Muscle of back (tissue), 11 donors: Measurements from ENCODE around the gene ARL13A. TPM values are rescaled to one million over a fixed set of nuclear protein-coding genes. Genes with fewer than 3 reads are reported as not detected.
"Not testable (repeated sequence)": the region's sequence is repeated elsewhere in the genome, so short reads cannot be mapped to it uniquely, and the experiment has no call there.

Experiments used
- DNase-seq, 3 donors: peaks; one replicate each; pipeline versions ENCODE4 v3.0.0 to v3.0.0-alpha.2; 2013
- polyA plus RNA-seq, 10 donors: library from polyadenylated mRNA; unstranded; fragments of 120-200 nt; gene quantifications; one replicate each; pipeline ENCODE4 v1.2.1, GENCODE V29; 2013; ENCODE audit not compliant: insufficient read length in 10 of 10

Gene ARL13A
- polyA plus RNA-seq, 10 donors = 0.17 to 0.35 (median 0.29) TPM; not detected in 7

DNA sequence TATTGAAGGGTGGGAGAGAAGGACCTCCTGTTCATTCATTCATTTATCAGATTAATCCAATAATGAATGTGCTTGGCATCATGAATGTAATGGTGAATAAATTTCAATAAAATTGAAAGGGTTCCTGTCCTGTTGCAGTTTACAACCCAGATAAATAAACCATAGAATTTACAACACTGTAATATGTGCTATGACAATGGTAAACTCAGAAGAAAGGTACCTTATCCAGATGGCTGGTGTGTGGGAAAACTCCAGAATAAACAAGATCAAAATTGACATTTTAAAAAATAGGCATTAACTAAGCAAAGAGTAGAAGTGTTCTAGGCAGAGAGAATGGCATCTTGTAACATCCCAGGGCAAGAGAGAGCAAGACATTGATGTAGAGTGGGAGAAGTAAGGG lies 15.3 kb downstream of the ARL13A start:
- no peak for DNase-seq

DNA sequence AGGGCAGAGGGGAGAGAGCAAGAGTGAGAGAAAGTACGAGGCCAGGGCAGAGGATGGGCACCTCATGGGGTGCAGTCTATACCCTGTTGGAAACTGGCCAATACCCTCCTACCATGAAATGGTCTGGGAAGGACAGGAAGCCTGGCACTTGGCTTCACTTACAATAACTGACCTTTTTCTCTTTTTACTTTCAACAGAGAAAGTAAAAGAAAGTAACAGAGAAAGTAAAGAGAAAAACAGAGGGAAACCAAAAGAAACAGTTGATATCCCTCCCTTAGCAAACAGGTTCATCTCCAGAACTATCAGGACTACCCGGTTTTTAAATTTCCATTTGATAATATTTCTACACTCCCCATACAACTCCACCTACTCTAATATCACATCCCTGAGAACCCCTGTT lies 20.6 kb downstream of the ARL13A start:
- no peak for DNase-seq

DNA sequence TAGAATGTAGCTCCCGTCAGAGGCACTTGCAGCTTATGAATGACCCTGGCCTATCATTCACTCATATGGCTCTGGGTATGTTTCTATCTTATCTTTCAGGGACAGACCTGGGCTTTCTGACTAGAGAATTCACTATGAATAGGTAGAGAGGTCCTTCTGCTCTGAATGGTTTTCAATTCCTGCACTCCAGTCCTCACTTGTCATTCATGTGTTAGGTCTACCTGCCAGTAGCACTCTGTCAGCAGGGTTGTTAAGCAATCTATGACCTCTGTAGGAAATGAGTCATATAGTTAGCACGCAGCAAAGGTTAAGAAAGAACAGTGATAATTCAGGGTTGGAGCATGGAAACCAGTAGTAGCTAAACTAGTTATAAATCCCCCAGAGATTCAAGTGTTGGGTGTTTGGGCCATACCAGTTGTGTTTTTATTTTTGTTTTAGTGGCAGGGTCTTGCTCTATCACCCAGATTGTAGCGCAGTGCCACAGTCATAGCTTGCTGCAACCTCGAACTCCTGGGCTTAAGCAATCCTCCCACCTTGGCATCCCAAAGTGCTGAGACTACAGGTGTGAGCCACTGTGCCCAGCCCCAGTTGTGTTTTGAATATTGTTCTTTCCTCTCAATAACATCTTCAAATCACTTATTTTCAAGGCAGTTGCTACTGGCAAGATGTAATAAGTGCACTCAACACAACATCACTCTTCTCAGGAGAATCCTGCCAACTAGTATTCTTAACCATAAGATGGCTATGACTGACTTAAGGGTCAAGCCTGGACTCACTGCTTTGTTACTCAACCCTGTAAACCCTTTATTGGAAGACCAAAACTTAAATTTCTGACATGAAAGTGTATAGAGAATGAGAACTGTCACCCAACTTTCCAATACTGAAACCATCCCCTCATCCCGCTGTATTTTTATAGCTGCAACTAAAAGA lies 25.1 kb downstream of the ARL13A start:
- no peak for DNase-seq

DNA sequence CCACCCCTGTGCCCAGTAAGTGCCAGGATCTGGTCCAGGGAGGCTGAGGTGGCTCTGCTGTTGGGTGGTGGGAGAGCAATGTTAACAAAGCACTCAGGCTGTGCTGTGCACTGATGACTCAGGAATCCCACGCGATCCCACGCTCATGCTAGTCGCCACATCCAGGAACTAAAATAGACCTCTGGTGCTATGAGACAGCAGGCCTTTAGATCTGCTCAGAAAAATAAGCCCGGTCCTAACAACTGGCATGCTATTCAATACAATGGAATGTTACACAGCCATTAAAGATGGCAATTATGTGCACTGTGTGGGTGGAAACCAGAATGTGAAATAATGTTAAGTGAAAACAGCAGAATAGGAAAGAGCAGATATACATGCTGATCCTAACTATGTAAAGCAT lies 26.0 kb downstream of the ARL13A start:
- peak in 1 of 3 donors; percentile 36 for DNase-seq

DNA sequence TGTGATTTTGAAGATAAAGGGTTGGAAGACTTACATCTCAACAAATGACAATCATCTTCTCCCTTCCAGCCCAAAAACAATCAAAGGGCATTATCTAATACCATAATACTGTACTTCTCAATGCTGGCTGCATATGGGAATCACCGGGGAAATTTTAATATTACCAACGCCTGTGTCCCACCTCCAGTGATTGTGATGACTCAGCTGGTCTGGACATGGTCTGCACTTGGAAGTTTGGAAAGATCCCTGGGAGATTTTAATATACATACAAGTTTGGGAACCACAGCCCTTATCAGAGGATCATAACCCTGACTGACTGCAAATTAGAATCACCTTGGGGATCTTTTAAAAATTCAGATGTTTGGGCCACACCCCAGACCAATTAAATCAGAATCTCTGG lies 29.9 kb downstream of the ARL13A start:
- no peak for DNase-seq

DNA sequence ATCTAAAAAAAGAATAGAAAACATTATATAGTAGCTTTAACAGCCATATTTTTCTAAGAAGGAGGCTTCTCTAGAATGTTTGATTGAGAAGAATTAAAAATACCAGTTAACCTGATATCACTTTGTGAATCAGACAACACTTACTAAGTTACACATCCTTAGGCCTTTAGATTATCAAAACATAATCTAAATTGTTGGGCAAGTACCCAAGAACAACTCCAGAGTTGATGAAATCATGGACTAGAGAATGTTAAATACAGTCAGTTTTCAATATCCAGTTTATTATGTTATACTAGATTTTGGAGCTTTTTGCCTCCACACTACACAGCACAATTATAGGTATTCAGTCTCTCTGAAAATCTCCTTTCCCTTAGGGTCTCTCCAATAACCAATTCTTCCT lies 39.6 kb downstream of the ARL13A start:
- no peak for DNase-seq

DNA sequence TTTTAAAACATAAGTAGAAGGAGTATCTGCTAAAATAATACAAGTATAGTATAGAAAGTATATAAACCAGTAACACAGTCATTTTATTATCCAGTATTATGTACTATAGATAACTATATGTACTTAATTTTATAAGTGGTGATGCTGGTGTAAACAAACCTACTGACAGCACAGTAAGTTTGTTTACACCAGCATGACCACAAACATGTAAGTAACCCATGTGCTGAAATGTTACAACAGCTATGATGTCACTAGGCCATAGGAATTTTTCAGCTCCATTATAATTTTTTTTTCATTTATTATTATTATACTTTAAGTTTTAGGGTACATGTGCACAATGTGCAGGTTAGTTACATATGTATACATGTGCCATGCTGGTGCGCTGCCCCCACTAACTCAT lies 42.5 kb downstream of the ARL13A start:
- not testable (repeated sequence) for DNase-seq

DNA sequence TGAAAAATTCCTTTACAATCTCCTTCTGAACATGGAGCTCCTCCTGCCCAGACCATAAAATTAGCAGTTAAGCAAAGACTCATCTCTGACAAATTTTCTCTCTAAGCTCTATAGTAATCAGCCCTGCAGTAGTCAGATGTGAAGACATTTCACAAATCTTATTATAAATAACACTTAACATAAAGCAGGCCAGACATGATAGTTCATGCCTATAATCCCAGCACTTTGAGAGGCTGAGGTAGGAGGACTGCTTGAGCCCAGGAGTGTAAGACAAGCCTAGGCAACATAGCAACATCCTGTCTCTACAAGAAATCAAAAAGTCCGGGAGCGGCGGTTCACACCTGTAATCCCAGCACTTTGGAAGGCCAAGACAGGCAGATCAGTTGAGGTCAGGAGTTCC lies 52.5 kb downstream of the ARL13A start:
- DNase-seq = no peak

DNA sequence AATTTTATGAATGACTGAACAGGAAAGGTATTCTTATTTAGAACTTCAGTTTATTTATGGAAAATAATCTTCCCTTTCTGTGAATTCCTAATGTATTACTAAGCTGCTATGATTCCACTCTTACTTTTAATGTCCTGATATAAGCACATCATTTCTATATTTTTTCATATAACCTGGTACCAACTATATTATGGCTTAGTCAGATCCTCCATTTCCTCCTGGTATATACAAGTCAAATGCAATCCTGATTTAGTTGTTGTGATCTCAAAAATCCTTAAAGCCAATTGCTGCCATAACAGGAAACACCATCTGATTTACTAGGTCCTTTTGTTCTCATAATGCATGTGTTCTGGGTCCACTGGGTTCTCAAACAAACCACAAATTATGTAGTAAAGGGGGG lies 55.6 kb downstream of the ARL13A start:
- no peak for DNase-seq

DNA sequence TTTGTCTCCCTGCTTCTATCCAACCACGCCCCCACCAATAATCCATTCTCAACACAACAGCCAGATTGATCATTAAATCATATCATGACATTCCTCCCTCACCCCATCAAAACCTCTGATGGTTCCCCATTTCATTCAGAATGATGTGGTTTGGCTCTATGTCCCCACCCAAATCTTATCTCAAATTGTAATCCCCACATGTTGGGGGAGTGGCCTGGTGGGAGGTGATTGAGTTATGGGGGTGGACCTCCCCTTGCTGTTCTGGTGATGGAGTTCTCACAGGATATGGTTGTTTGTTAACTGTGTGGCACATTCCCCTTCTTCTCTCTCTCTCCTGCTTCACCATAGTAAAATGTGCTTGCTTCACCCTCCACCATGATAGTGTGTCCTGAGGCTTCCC lies 59.1 kb downstream of the ARL13A start:
- DNase-seq = no peak

DNA sequence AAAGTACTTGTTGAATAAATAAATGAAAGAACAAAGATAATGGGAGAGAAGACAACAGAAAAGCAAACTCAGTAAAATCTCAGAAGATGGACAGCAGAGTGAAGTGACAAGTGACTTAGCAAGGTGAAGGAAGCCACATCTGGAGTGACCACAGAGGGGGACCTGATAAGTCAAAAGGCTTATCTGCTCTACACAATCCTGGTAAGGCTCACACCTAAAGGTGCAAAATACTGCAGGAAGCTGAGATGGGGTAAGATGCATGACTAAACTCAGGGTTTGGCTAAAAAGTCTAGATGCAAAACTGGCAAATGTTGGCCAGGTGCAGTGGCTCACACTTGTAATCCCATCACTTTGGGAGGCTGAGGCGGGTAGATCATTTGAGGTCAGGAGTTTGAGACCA lies 60.2 kb downstream of the ARL13A start:
- DNase-seq = no peak

DNA sequence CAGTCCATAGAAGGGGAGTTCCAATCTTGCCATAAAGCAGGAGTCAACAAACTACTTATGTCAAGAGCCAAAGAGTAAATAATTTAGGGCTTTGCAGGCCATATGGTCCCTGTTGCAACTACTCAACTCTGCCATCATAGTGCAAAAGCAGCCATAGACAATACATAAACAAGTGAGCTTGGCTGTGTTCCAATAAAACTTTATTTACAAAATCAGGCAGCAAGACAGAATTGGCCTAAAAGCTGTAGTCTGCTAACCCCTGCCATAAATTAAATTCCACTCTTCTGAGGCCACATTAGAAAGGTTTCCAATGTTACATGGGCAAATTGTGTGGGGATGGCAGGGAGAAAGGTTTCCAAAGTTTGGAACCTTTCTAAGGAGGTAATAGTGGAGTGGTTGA lies 67.7 kb downstream of the ARL13A start:
- no peak for DNase-seq

DNA sequence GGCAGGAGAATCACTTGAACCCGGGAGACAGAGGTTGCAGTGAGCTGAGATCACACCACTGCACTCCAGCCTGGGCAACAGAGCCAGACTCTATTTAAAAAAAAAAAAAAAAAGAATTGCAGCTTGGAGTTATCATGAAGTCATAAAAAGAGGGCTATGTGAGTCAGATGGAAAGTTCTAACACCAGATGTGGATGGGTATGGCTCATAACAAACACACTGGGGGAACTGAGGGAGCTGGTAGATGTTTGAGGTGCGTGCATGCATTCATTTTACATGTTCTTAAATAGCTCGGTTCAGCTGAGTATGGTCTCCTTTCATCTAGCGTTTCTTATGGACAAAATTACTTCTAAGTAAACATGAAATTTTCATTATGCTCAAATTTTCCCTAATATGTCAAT lies 70.7 kb downstream of the ARL13A start:
- DNase-seq = no peak

Other genes with a start within 250 kb of the ARL13A start
- 10 to 100 TPM in 2 of 10 donors, 1 to 10 TPM in 8; 5.0 to 12.7 (median 8.0) TPM for gene SYTL4, start 237.6 kb upstream of the ARL13A start, polyA plus RNA-seq
- 10 to 100 TPM in 7 of 10 donors, 1 to 10 TPM in 3; 8.9 to 13.4 (median 10.6) TPM for gene CSTF2, start 149.3 kb upstream of the ARL13A start, polyA plus RNA-seq
- gene NOX1, start 95.3 kb upstream of the ARL13A start, polyA plus RNA-seq = under 1 TPM in 9 of 10 donors, not detected in 1; 0.11 to 0.75 (median 0.34) TPM
- gene XKRX, start 40.8 kb upstream of the ARL13A start, polyA plus RNA-seq = under 1 TPM in 4 of 10 donors, not detected in 6; 0.05 to 0.48 (median 0.28) TPM
- gene TRMT2B, start 82.4 kb downstream of the ARL13A start, polyA plus RNA-seq = 1 to 10 TPM; 7.1 to 9.3 (median 8.6) TPM
- gene TMEM35A, start 109.2 kb downstream of the ARL13A start, polyA plus RNA-seq = 1 to 10 TPM; 2.2 to 4.8 (median 2.7) TPM
- gene CENPI, start 128.5 kb downstream of the ARL13A start, polyA plus RNA-seq = 1 to 10 TPM; 4.3 to 9.1 (median 5.3) TPM